ENCODE results near the gene GAL3ST3. TPM values are rescaled to one million over a fixed set of nuclear protein-coding genes. Genes with fewer than 3 reads are reported as not detected.
A peak's percentile ranks its signal among the peaks of the same experiment; 100 is the strongest.

The GAL3ST3 gene
- total RNA-seq, 1 donor from 2014 or later, result under 0.01 TPM

GRCh38 chr11:66045177-66045639 lies 3.8 kb downstream of the GAL3ST3 start:
- Histone ChIP-seq H3K4me3 (ENCODE audit: low read length in 3 of 3) (peak overlapping the region in 1 of 3 donors; percentile 52), H3K4me1 (ENCODE audit: control insufficient read depth in 3 of 3, insufficient read depth in 3 of 3, low read length in 3 of 3) (peaks cover 15 to 16% (median 15%) of the 10 kb centered on the region in 3 donors), H3K27me3 (ENCODE audit: control insufficient read depth in 3 of 3, insufficient read depth in 3 of 3, low read length in 3 of 3) (peaks cover 10 to 29% (median 21%) of the 10 kb centered on the region in 3 donors), H3K9me3 (ENCODE audit: control insufficient read depth in 3 of 3, low read length in 3 of 3) (no peaks in the 10 kb centered on the region), H3K36me3 (ENCODE audit: control insufficient read depth in 3 of 3, insufficient read depth in 3 of 3, low read length in 3 of 3) (no peaks in the 10 kb centered on the region), H3K9ac (ENCODE audit: low read depth in 1 of 3, low read length in 3 of 3) (peak overlapping the region in 1 of 3 donors; percentile 47), H3K27ac (ENCODE audit: low read depth, low read length) (no peak overlapping the region)

GRCh38 chr11:66044757-66045156 lies 4.2 kb downstream of the GAL3ST3 start:
- peak overlapping the region in 1 of 3 donors; percentile 52 for H3K4me3 ChIP-seq (ENCODE audit: low read length in 3 of 3)
- peak overlapping the region in 1 of 3 donors; percentile 47 for H3K9ac ChIP-seq (ENCODE audit: low read depth in 1 of 3, low read length in 3 of 3)

GRCh38 chr11:66042996-66043906 lies 5.7 kb downstream of the GAL3ST3 start:
- Histone ChIP-seq H3K36me3 (ENCODE audit: control insufficient read depth in 3 of 3, insufficient read depth in 3 of 3, low read length in 3 of 3) (no peaks in the 10 kb centered on the region), H3K4me3 (ENCODE audit: low read length in 3 of 3) (no peak overlapping the region), H3K4me1 (ENCODE audit: control insufficient read depth in 3 of 3, insufficient read depth in 3 of 3, low read length in 3 of 3) (peaks cover 14 to 16% (median 15%) of the 10 kb centered on the region in 3 donors), H3K27ac (ENCODE audit: low read depth, low read length) (no peak overlapping the region), H3K27me3 (ENCODE audit: control insufficient read depth in 3 of 3, insufficient read depth in 3 of 3, low read length in 3 of 3) (peaks cover 8 to 15% (median 13%) of the 10 kb centered on the region in 3 donors), H3K9me3 (ENCODE audit: control insufficient read depth in 3 of 3, low read length in 3 of 3) (no peaks in the 10 kb centered on the region), H3K9ac (ENCODE audit: low read depth in 1 of 3, low read length in 3 of 3) (no peak overlapping the region)

More at GRCh38 chr11:66044757-66045156, 4.2 kb downstream of the GAL3ST3 start:
- H3K9me3 ChIP-seq (ENCODE audit: control insufficient read depth in 3 of 3, low read length in 3 of 3), result no peaks in the 10 kb centered on the region
- H3K27ac ChIP-seq (ENCODE audit: low read depth, low read length), result no peak overlapping the region
- peaks cover 10 to 25% (median 21%) of the 10 kb centered on the region in 3 donors for H3K27me3 ChIP-seq (ENCODE audit: control insufficient read depth in 3 of 3, insufficient read depth in 3 of 3, low read length in 3 of 3)
- no peaks in the 10 kb centered on the region for H3K36me3 ChIP-seq (ENCODE audit: control insufficient read depth in 3 of 3, insufficient read depth in 3 of 3, low read length in 3 of 3)
- H3K4me1 ChIP-seq (ENCODE audit: control insufficient read depth in 3 of 3, insufficient read depth in 3 of 3, low read length in 3 of 3), result peaks cover 15 to 16% (median 15%) of the 10 kb centered on the region in 3 donors

GRCh38 chr11:66042227-66042995 lies 6.5 kb downstream of the GAL3ST3 start:
- Histone ChIP-seq H3K4me3 (ENCODE audit: low read length in 3 of 3) (no peak overlapping the region), H3K36me3 (ENCODE audit: control insufficient read depth in 3 of 3, insufficient read depth in 3 of 3, low read length in 3 of 3) (no peaks in the 10 kb centered on the region), H3K27ac (ENCODE audit: low read depth, low read length) (no peak overlapping the region), H3K9ac (ENCODE audit: low read depth in 1 of 3, low read length in 3 of 3) (no peak overlapping the region), H3K4me1 (ENCODE audit: control insufficient read depth in 3 of 3, insufficient read depth in 3 of 3, low read length in 3 of 3) (peaks cover 6 to 11% (median 10%) of the 10 kb centered on the region in 3 donors), H3K27me3 (ENCODE audit: control insufficient read depth in 3 of 3, insufficient read depth in 3 of 3, low read length in 3 of 3) (peaks cover 3 to 6% (median 5%) of the 10 kb centered on the region in 3 donors), H3K9me3 (ENCODE audit: control insufficient read depth in 3 of 3, low read length in 3 of 3) (no peaks in the 10 kb centered on the region)

GRCh38 chr11:66039765-66040164 lies 9.2 kb downstream of the GAL3ST3 start:
- H3K27ac ChIP-seq (ENCODE audit: low read depth, low read length), result no peak overlapping the region
- H3K27me3 ChIP-seq (ENCODE audit: control insufficient read depth in 3 of 3, insufficient read depth in 3 of 3, low read length in 3 of 3), result peaks cover 0 to 4% (median 0%) of the 10 kb centered on the region in 3 donors
- no peaks in the 10 kb centered on the region for H3K36me3 ChIP-seq (ENCODE audit: control insufficient read depth in 3 of 3, insufficient read depth in 3 of 3, low read length in 3 of 3)
- H3K4me3 ChIP-seq (ENCODE audit: low read length in 3 of 3), result no peak overlapping the region
- H3K4me1 ChIP-seq (ENCODE audit: control insufficient read depth in 3 of 3, insufficient read depth in 3 of 3, low read length in 3 of 3), result peaks cover 0 to under 1% (median 0%) of the 10 kb centered on the region in 3 donors
- peak overlapping the region in 1 of 3 donors; percentile 57 for H3K9ac ChIP-seq (ENCODE audit: low read depth in 1 of 3, low read length in 3 of 3)
- H3K9me3 ChIP-seq (ENCODE audit: control insufficient read depth in 3 of 3, low read length in 3 of 3), result no peaks in the 10 kb centered on the region

- Histone ChIP-seq H3K4me3 (ENCODE audit: low read length in 3 of 3) (no peak overlapping the region), H3K36me3 (ENCODE audit: control insufficient read depth in 3 of 3, insufficient read depth in 3 of 3, low read length in 3 of 3) (no peaks in the 10 kb centered on the region), H3K9me3 (ENCODE audit: control insufficient read depth in 3 of 3, low read length in 3 of 3) (no peaks in the 10 kb centered on the region), H3K27ac (ENCODE audit: low read depth, low read length) (no peak overlapping the region), H3K4me1 (ENCODE audit: control insufficient read depth in 3 of 3, insufficient read depth in 3 of 3, low read length in 3 of 3) (no peaks in the 10 kb centered on the region), H3K9ac (ENCODE audit: low read depth in 1 of 3, low read length in 3 of 3) (no peak overlapping the region), H3K27me3 (ENCODE audit: control insufficient read depth in 3 of 3, insufficient read depth in 3 of 3, low read length in 3 of 3) (peaks cover 0 to 4% (median 0%) of the 10 kb centered on the region in 3 donors)
Observed at GRCh38 chr11:66037327-66037726, 11.6 kb downstream of the GAL3ST3 start.

GRCh38 chr11:66036334-66036710 lies 12.6 kb downstream of the GAL3ST3 start:
- no peak overlapping the region for H3K4me3 ChIP-seq (ENCODE audit: low read length in 3 of 3)
- H3K4me1 ChIP-seq (ENCODE audit: control insufficient read depth in 3 of 3, insufficient read depth in 3 of 3, low read length in 3 of 3), result no peaks in the 10 kb centered on the region
- H3K9ac ChIP-seq (ENCODE audit: low read depth in 1 of 3, low read length in 3 of 3), result no peak overlapping the region
- peaks cover 0 to 4% (median 0%) of the 10 kb centered on the region in 3 donors for H3K27me3 ChIP-seq (ENCODE audit: control insufficient read depth in 3 of 3, insufficient read depth in 3 of 3, low read length in 3 of 3)
- H3K27ac ChIP-seq (ENCODE audit: low read depth, low read length), result no peak overlapping the region
- no peaks in the 10 kb centered on the region for H3K9me3 ChIP-seq (ENCODE audit: control insufficient read depth in 3 of 3, low read length in 3 of 3)
- no peaks in the 10 kb centered on the region for H3K36me3 ChIP-seq (ENCODE audit: control insufficient read depth in 3 of 3, insufficient read depth in 3 of 3, low read length in 3 of 3)

GRCh38 chr11:66035653-66036333 lies 13.2 kb downstream of the GAL3ST3 start:
- Histone ChIP-seq H3K36me3 (ENCODE audit: control insufficient read depth in 3 of 3, insufficient read depth in 3 of 3, low read length in 3 of 3) (no peaks in the 10 kb centered on the region), H3K27me3 (ENCODE audit: control insufficient read depth in 3 of 3, insufficient read depth in 3 of 3, low read length in 3 of 3) (peaks cover 0 to 4% (median 0%) of the 10 kb centered on the region in 3 donors), H3K4me1 (ENCODE audit: control insufficient read depth in 3 of 3, insufficient read depth in 3 of 3, low read length in 3 of 3) (no peaks in the 10 kb centered on the region), H3K27ac (ENCODE audit: low read depth, low read length) (no peak overlapping the region), H3K4me3 (ENCODE audit: low read length in 3 of 3) (no peak overlapping the region), H3K9me3 (ENCODE audit: control insufficient read depth in 3 of 3, low read length in 3 of 3) (no peaks in the 10 kb centered on the region), H3K9ac (ENCODE audit: low read depth in 1 of 3, low read length in 3 of 3) (no peak overlapping the region)

- no peaks in the 10 kb centered on the region for H3K9me3 ChIP-seq (ENCODE audit: control insufficient read depth in 3 of 3, low read length in 3 of 3)
- peaks cover 0 to 4% (median 0%) of the 10 kb centered on the region in 3 donors for H3K27me3 ChIP-seq (ENCODE audit: control insufficient read depth in 3 of 3, insufficient read depth in 3 of 3, low read length in 3 of 3)
- H3K9ac ChIP-seq (ENCODE audit: low read depth in 1 of 3, low read length in 3 of 3), result no peak overlapping the region
- no peaks in the 10 kb centered on the region for H3K4me1 ChIP-seq (ENCODE audit: control insufficient read depth in 3 of 3, insufficient read depth in 3 of 3, low read length in 3 of 3)
- H3K4me3 ChIP-seq (ENCODE audit: low read length in 3 of 3), result no peak overlapping the region
- H3K36me3 ChIP-seq (ENCODE audit: control insufficient read depth in 3 of 3, insufficient read depth in 3 of 3, low read length in 3 of 3), result no peaks in the 10 kb centered on the region
- H3K27ac ChIP-seq (ENCODE audit: low read depth, low read length), result no peak overlapping the region
Observed at GRCh38 chr11:66032957-66033735, 15.8 kb downstream of the GAL3ST3 start.
